Ecto neural progenitor cell (in vitro differentiated cells): Measurements from ENCODE around the gene PCNP.
"Not testable (repeated sequence)": the region's sequence is repeated elsewhere in the genome, so short reads cannot be mapped to it uniquely, and the experiment has no call there.

Source experiments
- DNase-seq: peaks from one replicate; pipeline ENCODE4 v3.0.0-alpha.2; 2018; ENCODE audit warnings: low spot score

The PCNP gene, protein sequence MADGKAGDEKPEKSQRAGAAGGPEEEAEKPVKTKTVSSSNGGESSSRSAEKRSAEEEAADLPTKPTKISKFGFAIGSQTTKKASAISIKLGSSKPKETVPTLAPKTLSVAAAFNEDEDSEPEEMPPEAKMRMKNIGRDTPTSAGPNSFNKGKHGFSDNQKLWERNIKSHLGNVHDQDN

DNA sequence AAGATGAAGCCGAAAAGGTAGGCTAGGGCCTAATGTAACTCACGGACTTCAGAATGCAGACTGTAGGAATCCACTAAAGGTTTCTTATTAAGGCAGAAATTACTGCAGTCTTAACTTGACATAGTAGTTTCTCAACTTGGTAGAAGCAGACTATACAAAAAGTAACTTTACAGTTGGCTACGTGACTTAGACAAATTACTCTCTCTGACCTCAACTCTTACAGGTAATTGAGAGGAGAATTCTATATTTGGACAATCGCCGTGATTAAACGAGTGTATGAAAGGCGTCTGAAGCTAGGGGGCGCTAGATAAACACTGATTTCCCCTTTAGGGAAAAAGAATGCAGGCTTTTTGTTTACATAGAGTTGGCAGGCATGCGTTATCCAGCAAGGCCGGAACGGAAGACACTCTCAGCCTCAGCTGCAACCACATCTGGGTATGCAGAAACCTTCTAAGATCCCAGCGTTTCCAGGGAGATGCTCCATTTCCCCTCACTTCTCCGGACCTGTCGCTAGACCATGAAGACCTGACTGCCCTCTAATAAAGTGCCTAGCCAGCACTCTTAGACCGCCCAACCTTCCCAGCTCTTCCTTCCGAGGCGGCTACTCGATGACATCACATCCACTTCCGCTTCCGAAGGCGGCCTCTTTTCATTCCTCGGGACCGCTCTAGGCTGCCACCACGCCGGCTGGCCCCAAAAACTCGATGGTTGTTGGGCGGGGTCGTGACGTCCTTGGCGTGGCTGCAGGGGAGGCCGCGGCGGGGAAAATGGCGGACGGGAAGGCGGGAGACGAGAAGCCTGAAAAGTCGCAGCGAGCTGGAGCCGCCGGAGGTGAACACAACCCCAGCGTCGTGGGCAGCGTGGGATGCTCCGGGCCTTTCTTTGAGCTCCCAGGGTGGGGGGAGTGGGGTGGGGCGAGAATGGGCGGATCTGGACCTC lies at the start of gene PCNP:
PCNP (plus strand) TSS at position 732 of the 939 bp plus-strand sequence; CDS start at position 768, 36 bp downstream.
- DNase-seq, result peak; percentile 98

DNA sequence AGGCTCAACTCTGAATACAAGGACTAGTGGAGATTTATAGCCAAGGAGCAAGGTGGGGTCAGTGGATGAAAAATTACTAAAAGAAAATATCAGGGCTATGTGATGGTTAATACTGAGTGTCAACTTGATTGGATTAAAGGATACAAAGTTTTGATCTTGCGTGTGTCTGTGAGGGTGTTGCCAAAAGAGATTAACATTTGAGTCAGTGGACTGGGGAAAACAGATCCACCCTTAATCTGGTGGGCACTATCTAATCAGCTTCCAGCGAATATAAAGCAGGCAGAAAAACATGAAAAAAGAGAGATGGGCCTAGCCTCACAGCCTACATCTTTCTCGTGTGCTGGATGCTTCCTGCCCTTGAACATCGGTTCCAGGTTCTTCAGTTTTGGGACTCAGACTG lies 46.5 kb upstream of the PCNP start:
- no peak for DNase-seq

DNA sequence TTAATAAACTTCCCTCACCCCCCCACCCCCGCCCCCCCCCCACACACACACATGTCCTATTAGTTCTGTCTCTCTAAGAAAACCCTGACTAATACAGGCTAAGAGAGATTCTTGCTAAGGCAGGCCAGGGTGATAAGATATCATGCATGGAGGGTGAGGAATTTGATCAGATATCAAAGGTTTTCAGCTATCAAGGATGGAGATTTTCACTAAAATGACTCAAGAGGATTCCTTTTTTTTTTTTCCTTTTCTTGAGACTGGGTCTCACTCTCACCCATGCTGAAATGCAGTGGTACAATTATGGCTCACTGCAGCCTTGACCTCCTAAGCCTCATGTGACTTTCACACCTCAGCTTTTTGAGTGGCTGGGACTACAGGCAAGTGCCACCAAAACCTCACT lies 46.1 kb upstream of the PCNP start:
- DNase-seq, result no peak

DNA sequence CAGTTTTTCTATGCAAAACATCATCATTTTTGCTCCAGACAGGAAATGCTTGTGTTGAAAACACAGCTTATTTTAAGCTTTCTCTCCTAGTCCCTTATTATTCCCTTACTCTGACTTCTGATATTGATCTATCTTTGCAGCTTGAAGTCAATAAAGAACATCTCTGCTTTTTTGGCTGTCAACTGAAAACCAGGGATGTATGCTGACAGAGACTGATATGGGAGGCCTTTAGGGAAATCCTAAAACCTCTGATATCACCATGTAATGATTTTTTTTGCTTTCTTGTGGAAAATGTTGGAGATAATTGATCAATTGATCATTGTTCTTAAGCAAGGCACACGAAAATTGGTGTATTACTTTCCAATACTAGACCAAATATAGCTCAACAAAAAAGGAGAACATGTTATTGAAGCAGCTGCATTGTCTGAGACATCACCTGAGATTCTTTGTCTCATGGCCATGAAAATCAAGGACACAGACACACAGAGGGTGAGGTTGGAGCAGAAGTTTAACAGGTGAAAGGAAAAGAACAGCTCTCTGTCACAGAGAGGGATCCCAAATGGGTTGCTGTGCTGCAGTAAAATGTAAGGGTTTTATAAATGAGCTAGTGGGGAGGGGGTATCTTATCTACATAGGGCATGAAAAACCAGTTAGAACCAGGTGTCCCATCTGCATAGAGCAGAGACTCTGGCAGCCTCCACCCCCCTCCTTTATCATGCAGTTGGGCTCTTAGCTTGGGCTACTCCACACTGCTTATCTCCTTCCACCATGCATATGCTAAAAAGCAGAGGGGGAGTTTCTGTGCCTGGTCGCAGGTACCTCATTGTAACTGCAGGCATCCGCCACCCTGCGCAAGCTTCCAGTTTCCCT lies 43.9 kb upstream of the PCNP start:
- DNase-seq, result no peak

DNA sequence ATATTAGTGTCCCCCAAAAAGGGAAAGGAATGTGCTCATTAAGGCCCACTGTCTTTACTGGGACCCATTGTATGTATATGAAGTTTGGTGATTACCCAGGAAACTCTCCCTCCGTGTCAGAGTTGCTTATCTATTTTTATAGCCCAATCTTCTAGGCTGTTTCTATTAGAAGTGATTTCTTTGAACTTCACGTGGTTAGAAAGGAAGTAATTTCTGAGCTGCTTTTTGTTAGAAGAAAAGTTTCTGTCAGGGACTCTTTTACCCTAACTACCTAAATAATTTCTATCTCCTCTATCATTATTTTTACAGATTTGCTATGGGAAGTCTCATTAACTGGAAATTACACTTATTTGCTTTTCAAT lies 43.3 kb upstream of the PCNP start:
- no peak for DNase-seq

DNA sequence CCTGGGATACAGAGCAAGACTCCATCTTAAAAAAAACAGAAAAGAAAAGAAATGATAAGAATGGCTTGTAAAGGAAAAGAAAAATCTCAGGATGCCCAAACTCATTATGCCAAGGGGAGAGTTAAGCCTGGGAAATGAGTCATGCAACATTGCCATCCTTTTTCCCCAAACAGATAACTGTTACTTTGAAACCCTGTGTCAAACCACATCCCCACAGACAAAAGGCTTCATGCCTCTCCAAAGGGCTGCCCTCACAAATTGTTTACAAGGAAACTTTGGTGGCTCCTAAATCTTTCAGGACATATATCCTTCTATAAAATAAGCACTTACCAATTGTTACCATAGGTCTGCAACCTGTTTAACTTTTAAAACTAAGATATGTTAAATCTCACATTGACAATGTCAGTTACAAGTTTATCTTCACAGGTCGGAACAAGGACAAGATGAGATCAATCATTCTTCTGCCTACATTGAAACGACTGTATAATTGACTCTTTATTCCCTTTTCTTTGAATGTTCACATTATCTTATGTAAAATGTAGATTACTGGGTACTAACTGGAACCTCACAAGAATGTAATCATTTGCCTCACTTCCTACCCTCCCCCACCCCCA lies 42.4 kb upstream of the PCNP start:
- no peak for DNase-seq

DNA sequence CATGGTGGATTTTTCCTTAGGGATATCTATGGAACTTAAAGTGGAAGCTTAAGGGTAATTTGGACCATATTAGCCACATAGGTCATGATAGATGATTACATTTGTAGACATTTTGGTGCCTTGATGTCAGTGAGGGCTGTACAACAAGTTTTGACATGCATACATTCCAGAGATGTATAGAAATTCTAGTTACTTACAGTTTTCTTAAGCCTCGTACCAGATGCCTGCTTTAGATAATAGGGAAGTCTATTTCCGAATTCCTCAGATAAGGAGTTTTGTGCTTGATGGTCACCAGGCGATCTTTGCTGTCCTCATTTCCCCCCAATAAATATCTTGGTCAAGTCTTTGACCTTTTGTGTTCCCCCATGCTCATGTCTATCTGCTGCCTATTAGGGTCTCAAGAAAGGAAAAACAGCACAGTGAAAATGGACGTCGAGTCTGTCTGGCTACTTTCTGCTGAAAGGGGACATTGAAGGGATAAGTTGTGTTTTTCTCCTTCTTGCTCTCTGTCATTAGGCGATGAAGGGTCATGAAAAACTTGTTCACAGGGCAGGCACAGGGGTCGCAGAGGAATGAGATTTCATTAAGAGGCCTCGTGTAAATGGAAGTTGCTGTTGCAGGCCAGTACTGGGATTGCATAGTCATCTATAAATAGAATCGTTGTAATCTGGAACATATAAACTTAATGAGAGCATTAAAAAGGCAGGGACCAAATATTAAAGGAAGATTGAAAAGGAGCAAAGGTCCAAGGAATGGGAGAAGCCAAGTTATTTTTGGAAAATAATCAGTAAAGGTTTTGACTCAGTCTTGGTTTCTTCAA lies 41.0 kb upstream of the PCNP start:
- DNase-seq, result no peak

DNA sequence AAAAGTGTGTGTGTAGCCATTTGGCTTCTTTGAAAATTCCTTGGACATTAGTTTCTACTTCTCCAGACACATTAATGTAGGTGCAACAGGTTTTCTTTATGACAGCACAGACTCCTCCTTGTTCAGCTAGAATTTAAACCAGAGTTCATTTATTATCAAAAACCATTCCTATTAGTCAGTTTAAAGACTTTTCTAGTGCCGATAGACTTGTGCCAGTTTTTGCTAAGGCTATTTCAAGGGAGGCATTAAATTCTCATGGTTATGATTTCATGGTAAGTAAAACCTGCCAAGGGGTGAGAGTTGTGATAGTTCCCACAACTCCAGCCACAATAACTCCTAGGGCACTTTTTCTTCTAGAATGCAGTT lies 40.4 kb upstream of the PCNP start:
- DNase-seq, result no peak

DNA sequence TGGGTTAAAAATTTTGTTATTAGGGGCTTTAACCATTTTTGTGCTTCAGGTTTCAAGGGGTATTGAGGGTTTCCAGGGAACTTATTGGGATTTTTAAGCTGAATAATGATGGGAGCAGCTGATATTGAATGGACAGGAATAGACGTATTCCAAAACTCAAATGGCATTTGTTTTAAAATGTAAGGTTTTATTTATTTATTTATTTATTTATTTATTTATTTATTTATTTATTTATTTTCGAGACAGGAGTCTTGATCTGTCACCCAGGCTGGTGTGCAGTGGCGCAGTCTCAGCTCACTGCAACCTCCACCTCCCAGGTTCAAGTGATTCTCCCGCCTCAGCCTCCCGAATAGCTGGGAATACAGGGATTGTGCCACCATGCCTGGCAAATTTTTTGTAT lies 38.8 kb upstream of the PCNP start:
- DNase-seq, result no peak

DNA sequence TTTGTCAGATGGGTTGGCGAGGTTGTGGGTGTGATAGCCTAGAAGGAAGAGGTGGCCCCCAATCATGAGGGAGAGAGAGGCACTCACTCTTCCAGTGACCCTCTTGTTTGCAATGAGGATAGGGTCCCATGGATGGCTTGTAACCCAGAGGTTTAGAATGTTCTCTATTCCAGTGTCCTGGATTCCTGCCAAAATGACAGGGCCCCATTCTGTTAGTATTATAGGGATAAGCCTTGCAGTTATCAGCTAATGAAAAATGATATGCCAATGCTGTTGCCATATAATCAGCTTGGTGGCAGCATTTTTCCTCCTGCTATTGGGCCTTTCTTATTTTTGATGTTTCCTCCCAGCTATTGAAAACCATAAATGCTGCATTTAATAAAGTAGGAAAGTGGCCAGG lies 37.7 kb upstream of the PCNP start:
- no peak for DNase-seq

DNA sequence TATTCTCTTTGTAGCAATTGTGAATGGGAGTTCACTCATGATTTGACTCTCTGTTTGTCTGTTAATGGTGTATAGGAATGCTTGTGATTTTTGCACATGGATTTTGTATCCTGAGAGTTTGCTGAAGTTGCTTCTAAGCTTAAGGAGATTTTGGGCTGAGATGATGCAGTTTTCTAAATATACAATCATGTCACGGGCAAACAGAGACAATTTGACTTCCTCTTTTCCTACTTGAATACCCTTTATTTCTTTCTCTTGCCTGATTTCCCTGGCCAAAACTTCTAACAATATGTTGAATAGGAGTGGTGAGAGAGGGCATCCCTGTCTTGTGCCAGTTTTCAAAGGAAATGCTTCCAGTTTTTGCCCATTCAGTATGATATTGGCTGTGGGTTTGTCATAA lies 37.0 kb upstream of the PCNP start:
- not testable (repeated sequence) for DNase-seq

DNA sequence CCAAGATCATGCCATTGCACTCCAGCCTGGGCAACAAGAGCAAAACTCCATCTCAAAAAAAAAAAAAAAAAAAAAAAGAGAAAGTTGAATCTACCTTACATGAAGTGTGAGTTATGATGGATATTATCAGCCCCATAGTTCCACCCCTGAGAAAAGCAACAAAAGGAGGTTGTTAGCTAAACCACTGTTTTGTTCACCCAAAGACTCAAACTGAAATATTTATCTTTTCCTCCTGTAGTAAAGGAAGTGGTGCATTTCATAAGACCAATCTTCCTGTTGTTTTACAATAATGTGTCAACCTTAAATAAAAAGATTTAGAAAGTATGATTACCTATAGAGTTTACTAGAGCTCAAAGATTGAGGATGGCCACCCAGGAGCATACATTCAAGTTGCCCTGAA lies 31.0 kb upstream of the PCNP start:
- DNase-seq, result no peak

DNA sequence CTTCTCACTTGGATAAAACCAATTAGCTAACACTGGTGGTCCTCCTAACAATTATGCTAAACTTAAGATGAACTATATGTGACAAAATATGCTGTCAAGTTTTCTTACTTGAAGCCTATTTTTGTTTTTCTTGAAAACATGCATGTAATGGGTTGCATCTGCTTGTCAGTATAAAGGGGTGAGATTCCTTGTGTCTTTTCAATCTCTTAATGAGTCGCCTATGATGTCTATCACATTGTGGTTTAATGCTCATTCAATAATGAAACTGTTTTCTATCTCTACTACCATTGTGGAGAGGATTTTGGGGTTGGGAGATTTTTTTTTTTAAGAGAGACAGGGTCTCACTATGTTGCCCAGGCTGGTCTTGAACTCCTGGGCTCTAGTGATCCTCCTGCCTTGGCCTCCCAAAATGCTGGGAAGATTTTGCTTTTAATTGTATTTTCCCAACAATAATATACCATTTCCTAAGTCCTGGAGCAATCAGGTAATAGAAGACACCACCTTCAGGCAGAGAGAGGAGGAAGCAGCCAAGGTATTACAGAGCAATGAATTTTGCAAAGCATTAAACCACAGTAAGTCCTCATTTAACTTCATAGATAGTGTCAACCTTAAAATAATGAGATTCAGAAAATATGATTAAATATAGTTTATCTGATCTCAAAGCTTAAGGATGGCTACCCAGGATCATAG lies 29.7 kb upstream of the PCNP start:
- no peak for DNase-seq

DNA sequence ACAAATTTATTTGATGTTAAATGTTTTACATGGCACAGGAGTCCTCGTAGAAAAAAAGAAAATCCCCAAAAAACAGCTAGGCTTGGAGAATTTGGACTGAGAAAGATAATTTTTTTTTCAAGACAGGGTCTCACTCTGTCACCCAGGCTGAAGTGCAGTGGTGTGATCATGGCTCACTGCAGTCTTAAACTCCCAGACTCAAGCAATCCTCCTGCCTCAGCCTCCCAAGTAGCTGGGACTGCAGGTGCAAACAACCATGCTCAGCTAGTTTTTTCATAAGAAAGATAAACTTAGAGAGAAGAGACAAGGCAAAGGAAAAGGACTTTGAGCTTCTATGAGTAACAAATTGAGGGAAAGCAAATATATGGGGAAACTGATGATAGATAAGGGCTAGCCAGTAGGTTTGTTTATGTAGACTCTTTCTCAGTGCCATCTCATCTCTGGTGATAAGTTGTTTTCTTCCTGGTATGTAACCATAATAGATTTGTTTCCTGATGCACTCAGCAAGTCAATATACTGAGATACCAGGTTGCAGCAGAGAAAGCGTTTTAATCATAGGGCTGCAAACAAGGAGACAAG lies 25.4 kb upstream of the PCNP start:
- no peak for DNase-seq

DNA sequence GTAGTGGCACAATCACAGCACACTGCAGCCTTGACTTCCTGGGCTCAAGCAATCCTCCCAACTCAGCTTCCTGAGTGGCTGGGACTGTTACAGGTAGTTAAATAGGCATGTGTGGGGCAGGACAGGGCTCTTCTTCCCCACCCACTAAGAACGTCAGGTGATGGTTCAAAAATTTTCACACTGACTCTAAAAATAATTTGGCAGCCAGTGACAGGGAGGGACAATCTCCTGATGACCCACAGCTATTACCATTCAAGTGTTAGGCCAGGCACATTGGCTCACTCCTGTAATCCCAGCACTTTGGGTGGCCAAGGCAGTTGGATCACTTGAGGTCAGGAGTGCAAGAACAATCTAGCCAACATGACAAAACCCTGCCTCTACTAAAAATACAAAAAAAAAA lies 24.5 kb upstream of the PCNP start:
- DNase-seq, result no peak

DNA sequence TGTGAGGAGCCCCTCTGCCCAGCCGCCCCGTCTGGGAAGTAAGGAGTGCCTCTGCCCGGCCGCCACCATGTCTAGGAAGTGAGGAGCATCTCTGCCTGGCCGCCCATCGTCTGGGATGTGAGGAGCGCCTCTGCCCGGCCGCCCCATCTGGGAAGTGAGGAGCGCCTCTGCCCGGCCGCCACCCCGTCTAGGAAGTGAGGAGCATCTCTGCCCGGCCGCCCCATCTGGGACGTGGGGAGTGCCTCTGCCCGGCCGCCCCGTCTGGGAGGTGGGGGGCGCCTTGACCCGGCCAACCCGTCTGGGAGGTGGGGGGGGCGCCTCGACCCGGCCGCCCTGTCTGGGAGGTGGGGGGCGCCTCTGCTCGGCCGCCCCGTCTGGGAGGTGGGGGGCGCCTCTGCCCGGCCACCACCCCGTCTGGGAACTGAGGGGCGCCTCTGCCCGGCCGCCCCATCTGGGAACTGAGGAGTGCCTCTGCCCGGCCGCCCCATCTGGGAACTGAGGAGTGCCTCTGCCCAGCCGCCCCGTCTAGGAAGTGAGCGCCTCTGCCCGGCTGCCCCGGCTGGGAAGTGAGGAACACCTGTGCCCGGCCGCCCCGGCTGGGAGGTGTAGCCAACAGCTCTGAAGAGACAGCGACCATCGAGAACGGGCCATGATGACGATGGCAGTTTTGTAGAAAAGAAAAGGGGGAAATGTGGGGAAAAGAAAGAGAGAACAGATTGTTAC lies 22.5 kb upstream of the PCNP start:
- not testable (repeated sequence) for DNase-seq

DNA sequence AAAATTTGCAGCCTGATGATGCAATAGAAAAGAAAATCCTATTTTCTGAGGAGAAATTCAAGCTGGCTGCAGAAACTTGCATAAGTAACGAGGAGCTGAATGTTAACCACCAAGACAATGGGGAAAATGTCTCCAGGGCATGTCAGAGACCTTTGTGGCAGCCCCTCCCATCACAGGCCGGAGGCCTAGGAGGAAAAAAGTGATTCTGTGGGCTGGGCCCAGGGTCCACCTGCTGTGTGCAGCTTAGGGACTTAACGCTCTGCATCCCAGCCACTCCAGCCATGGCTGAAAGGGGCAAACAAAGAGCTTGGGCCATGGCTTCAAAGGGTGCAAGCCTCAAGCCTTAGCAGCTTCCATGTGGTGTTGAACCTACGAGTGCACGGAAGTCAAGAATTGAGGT lies 20.6 kb upstream of the PCNP start:
- not testable (repeated sequence) for DNase-seq

DNA sequence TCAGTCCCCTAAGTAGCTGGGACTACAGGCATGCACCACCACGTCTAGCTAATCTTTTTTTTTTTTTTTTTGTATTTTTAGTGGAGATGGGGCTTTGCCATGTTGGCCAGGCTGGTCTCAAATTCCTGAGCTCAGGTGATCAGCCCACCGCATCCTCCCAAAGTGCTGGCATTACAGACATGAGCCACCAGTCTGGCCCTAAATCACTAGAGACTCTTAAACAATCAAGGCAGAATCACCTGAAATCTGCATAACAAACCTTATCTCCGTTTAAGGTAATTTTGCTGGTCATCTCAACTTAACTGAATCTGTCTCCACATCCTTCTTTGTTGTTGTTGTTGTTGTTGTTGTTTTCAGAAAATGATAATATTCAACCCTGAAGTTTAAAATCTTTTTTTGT lies 17.9 kb upstream of the PCNP start:
- no peak for DNase-seq

DNA sequence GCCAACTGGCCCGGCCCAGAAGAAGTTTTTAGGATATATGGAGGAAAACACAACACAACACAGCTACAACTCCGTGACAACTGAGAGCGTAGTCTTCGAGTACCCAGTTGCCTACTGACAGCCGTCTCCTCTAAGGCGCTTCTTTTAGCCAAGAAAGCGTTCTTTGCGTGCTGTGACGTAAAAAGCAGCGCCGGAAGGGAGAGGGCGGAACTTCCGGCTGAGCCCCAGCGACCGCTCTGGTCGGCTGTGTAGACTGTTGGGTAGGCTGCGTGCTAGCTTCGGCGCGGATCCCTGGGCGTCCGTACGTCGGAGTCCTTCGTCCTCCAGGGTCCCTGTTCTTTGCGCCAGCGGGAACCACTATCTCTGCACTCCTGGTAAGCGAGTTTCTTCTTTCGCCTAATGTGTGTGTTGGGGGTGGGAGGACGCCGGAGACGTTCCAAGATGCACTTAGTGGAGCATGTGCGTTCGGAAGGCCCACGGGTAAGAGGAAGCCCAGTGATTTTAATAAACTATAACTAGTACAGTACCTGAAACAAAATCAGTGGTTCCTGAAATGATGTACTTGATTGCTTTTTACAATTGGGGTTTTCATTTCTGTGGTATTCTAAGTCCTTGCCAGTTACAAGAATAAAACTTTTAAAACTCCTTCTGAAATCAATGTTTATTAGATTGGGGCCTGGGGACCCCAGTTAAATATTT lies 12.2 kb upstream of the PCNP start, which contains the start of gene TRMT10C:
TRMT10C (plus strand) TSS at position 239 of the 699 bp plus-strand sequence. CDS start 2,914 bp downstream, outside the sequence.
- DNase-seq, result peak; percentile 92
